GM21367 (cell line): ENCODE measurements around the gene KIAA0319L.
A peak's percentile ranks its signal among the peaks of the same experiment; 100 is the strongest.

Experiments
- ATAC-seq: cut with Tn5 transposase; IDR thresholded peaks from one replicate; pipeline ENCODE4 v1.9.1; 2021; ENCODE audit not compliant: unreplicated experiment

The KIAA0319L gene

GRCh38 chr1:35539073-35539823 lies 18.0 kb downstream of the KIAA0319L start:
- no peak for ATAC-seq

- ATAC-seq, result no peak
Observed at GRCh38 chr1:35537806-35538205, 19.4 kb downstream of the KIAA0319L start.

GRCh38 chr1:35536556-35537162 lies 20.5 kb downstream of the KIAA0319L start:
- no peak for ATAC-seq

- ATAC-seq, result no peak
Observed at GRCh38 chr1:35535243-35535642, 22.0 kb downstream of the KIAA0319L start.

GRCh38 chr1:35533586-35533985 lies 23.6 kb downstream of the KIAA0319L start:
- ATAC-seq, result no peak

- no peak for ATAC-seq
Observed at GRCh38 chr1:35532497-35533223, 24.5 kb downstream of the KIAA0319L start.

GRCh38 chr1:35531368-35531767 lies 25.8 kb downstream of the KIAA0319L start:
- ATAC-seq, result no peak

GRCh38 chr1:35530946-35531345 lies 26.3 kb downstream of the KIAA0319L start:
- ATAC-seq, result no peak

GRCh38 chr1:35530168-35530567 lies 27.0 kb downstream of the KIAA0319L start:
- ATAC-seq, result no peak

- ATAC-seq, result no peak
Observed at GRCh38 chr1:35524106-35524505, 33.1 kb downstream of the KIAA0319L start.

GRCh38 chr1:35519432-35519831 lies 37.8 kb downstream of the KIAA0319L start:
- no peak for ATAC-seq

GRCh38 chr1:35518183-35518582 lies 39.0 kb downstream of the KIAA0319L start:
- no peak for ATAC-seq

- ATAC-seq, result no peak
Observed at GRCh38 chr1:35511305-35511704, 45.9 kb downstream of the KIAA0319L start.

GRCh38 chr1:35509558-35509957 lies 47.6 kb downstream of the KIAA0319L start:
- no peak for ATAC-seq

GRCh38 chr1:35507947-35508346 lies 49.3 kb downstream of the KIAA0319L start:
- no peak for ATAC-seq

GRCh38 chr1:35506960-35507912 lies 50.0 kb downstream of the KIAA0319L start:
- no peak for ATAC-seq

- peak; percentile 35 for ATAC-seq
Observed at GRCh38 chr1:35505911-35506798, 51.0 kb downstream of the KIAA0319L start.

- ATAC-seq, result no peak
Observed at GRCh38 chr1:35502242-35502641, 55.0 kb downstream of the KIAA0319L start.

GRCh38 chr1:35500439-35500838 lies 56.8 kb downstream of the KIAA0319L start:
- ATAC-seq, result no peak

GRCh38 chr1:35499652-35500176 lies 57.5 kb downstream of the KIAA0319L start:
- ATAC-seq, result no peak
